ENCODE results near the gene DNALI1.

- TF ChIP-seq CTCF (conservative IDR thresholded peaks at IDR 0.05; ENCODE audit: low read depth in 2 of 2) (no peak), POLR2AphosphoS5 (IDR thresholded peaks at IDR 0.05; ENCODE audit: low read depth) (no peak), ZNF462 (CRISPR knock-in tag; IDR thresholded peaks at IDR 0.05) (no peak)
These were observed 23.2 kb upstream of the DNALI1 start for GRCh38 chr1:37533317-37534093.

Data from GM23338 (cell line).